GM21528 (cell line): ENCODE results near the gene KSR1.

ENCODE experiments used
- ATAC-seq: cut with Tn5 transposase; IDR thresholded peaks from one replicate; pipeline ENCODE4 v1.9.1; 2021; ENCODE audit warnings: mild to moderate bottlenecking, moderate library complexity; ENCODE audit not compliant: unreplicated experiment, low FRiP score

KSR1 gene

GRCh38 chr17:27546624-27547300 lies 90.5 kb downstream of the KSR1 start:
- no peak for ATAC-seq

GRCh38 chr17:27547301-27547683 lies 91.0 kb downstream of the KSR1 start:
- ATAC-seq: no peak

- no peak for ATAC-seq
Observed at GRCh38 chr17:27548369-27548768, 92.1 kb downstream of the KSR1 start.

GRCh38 chr17:27549251-27549893 lies 93.1 kb downstream of the KSR1 start:
- no peak for ATAC-seq

- ATAC-seq: no peak
Observed at GRCh38 chr17:27550291-27550930, 94.2 kb downstream of the KSR1 start.

GRCh38 chr17:27550974-27551505 lies 94.8 kb downstream of the KSR1 start:
- ATAC-seq: no peak

GRCh38 chr17:27551701-27552248 lies 95.5 kb downstream of the KSR1 start:
- ATAC-seq: no peak

- no peak for ATAC-seq
Observed at GRCh38 chr17:27552276-27552732, 96.1 kb downstream of the KSR1 start.

GRCh38 chr17:27553019-27553511 lies 96.8 kb downstream of the KSR1 start:
- no peak for ATAC-seq

- ATAC-seq: no peak
Observed at GRCh38 chr17:27554152-27554551, 97.9 kb downstream of the KSR1 start.

- no peak for ATAC-seq
Observed at GRCh38 chr17:27554911-27555310, 98.7 kb downstream of the KSR1 start.

GRCh38 chr17:27555339-27555738 lies 99.1 kb downstream of the KSR1 start:
- ATAC-seq: no peak

GRCh38 chr17:27558341-27558740 lies 102.1 kb downstream of the KSR1 start:
- no peak for ATAC-seq

- no peak for ATAC-seq
Observed at GRCh38 chr17:27558842-27559505, 102.7 kb downstream of the KSR1 start.

GRCh38 chr17:27559506-27560481 lies 103.5 kb downstream of the KSR1 start:
- no peak for ATAC-seq

- no peak for ATAC-seq
Observed at GRCh38 chr17:27560668-27561067, 104.4 kb downstream of the KSR1 start.

GRCh38 chr17:27562777-27563455 lies 106.7 kb downstream of the KSR1 start:
- ATAC-seq: no peak

- no peak for ATAC-seq
Observed at GRCh38 chr17:27563532-27563931, 107.3 kb downstream of the KSR1 start.

- no peak for ATAC-seq
Observed at GRCh38 chr17:27564463-27564862, 108.2 kb downstream of the KSR1 start.
